ENCODE data around the gene PPP1R1B. TPM values are rescaled to one million over a fixed set of nuclear protein-coding genes. Genes with fewer than 3 reads are reported as not detected.

PPP1R1B gene
- total RNA-seq, 1 experiment from 2014 or later = not detected

- Histone ChIP-seq H3K27me3 (ENCODE audit: low read length) (no peaks in the 10 kb centered on the region), H2AFZ (ENCODE audit: low read length) (no peak within 1 kb of the TSS; the same call in 1 of the 2 replicates), H3K4me3 (ENCODE audit: low read length) (peak within 1 kb of the TSS; percentile 66; the same call in 1 of the 2 replicates), H3K9me3 (ENCODE audit: low read length) (no peaks in the 10 kb centered on the region), H3K27ac (ENCODE audit: low read length) (no peak within 1 kb of the TSS), H4K20me1 (ENCODE audit: insufficient read depth, low read depth, low read length) (no peaks in the 10 kb centered on the region; the same call in 1 of the 2 replicates), H3K79me2 (ENCODE audit: low read length) (no peaks in the 10 kb centered on the region), H3K4me2 (ENCODE audit: low read depth, low read length, poor library complexity, severe bottlenecking) (peak within 1 kb of the TSS; percentile 58), H3K4me1 (ENCODE audit: low read length) (peaks cover 26% of the 10 kb centered on the region), H3K9me2 (replicated peaks; ENCODE audit: insufficient read depth, low read length) (no peaks in the 10 kb centered on the region), H3K36me3 (ENCODE audit: insufficient read depth, low read length) (no peaks in the 10 kb centered on the region), H3K9ac (ENCODE audit: low read length) (peak within 1 kb of the TSS; percentile 66)
- DNase-seq = peak; percentile 87
Observed at GRCh38 chr17:39667945-39668924, 41.5 kb downstream of the PPP1R1B start, which contains the start of gene PNMT. Gene PNMT (plus strand): TSS chr17:39668453. CDS start chr17:39668476, 23 bp downstream.

- Histone ChIP-seq H3K4me3 (ENCODE audit: low read length) (no peak overlapping the region), H3K9me3 (ENCODE audit: low read length) (no peaks in the 10 kb centered on the region), H3K79me2 (ENCODE audit: low read length) (no peaks in the 10 kb centered on the region), H3K4me1 (ENCODE audit: low read length) (peaks cover 43% of the 10 kb centered on the region), H2AFZ (ENCODE audit: low read length) (no peak overlapping the region), H3K9ac (ENCODE audit: low read length) (no peak overlapping the region), H3K36me3 (ENCODE audit: insufficient read depth, low read length) (no peaks in the 10 kb centered on the region), H3K9me2 (replicated peaks; ENCODE audit: insufficient read depth, low read length) (no peaks in the 10 kb centered on the region), H4K20me1 (ENCODE audit: insufficient read depth, low read depth, low read length) (no peaks in the 10 kb centered on the region; the same call in 1 of the 2 replicates), H3K27me3 (ENCODE audit: low read length) (no peaks in the 10 kb centered on the region), H3K4me2 (ENCODE audit: low read depth, low read length, poor library complexity, severe bottlenecking) (no peak overlapping the region), H3K27ac (ENCODE audit: low read length) (no peak overlapping the region)
- DNase-seq = no peak
Observed at GRCh38 chr17:39669897-39670735, 43.4 kb downstream of the PPP1R1B start.

- Histone ChIP-seq H3K79me2 (ENCODE audit: low read length) (no peaks in the 10 kb centered on the region), H3K4me1 (ENCODE audit: low read length) (peaks cover 50% of the 10 kb centered on the region), H3K27me3 (ENCODE audit: low read length) (no peaks in the 10 kb centered on the region), H3K9me3 (ENCODE audit: low read length) (no peaks in the 10 kb centered on the region), H2AFZ (ENCODE audit: low read length) (no peak overlapping the region), H3K4me3 (ENCODE audit: low read length) (no peak overlapping the region), H3K36me3 (ENCODE audit: insufficient read depth, low read length) (no peaks in the 10 kb centered on the region), H3K9me2 (replicated peaks; ENCODE audit: insufficient read depth, low read length) (no peaks in the 10 kb centered on the region), H3K27ac (ENCODE audit: low read length) (no peak overlapping the region), H3K4me2 (ENCODE audit: low read depth, low read length, poor library complexity, severe bottlenecking) (no peak overlapping the region), H3K9ac (ENCODE audit: low read length) (no peak overlapping the region), H4K20me1 (ENCODE audit: insufficient read depth, low read depth, low read length) (no peaks in the 10 kb centered on the region; the same call in 1 of the 2 replicates)
- DNase-seq = no peak
Observed at GRCh38 chr17:39670746-39671145, 44.0 kb downstream of the PPP1R1B start.

- H3K9ac ChIP-seq (ENCODE audit: low read length) = peak overlapping the region; percentile 54
- H3K4me2 ChIP-seq (ENCODE audit: low read depth, low read length, poor library complexity, severe bottlenecking) = peak overlapping the region; percentile 9
- DNase-seq = peak; percentile 70
Observed at GRCh38 chr17:39671651-39672521, 45.1 kb downstream of the PPP1R1B start.

GRCh38 chr17:39672522-39673334, 46.0 kb downstream of the PPP1R1B start:
- no peak overlapping the region for H3K4me2 ChIP-seq (ENCODE audit: low read depth, low read length, poor library complexity, severe bottlenecking)
- no peak for DNase-seq
- no peak overlapping the region for H3K27ac ChIP-seq (ENCODE audit: low read length)
- H2AFZ ChIP-seq (ENCODE audit: low read length) = no peak overlapping the region
- peaks cover 59% of the 10 kb centered on the region for H3K4me1 ChIP-seq (ENCODE audit: low read length)
- no peaks in the 10 kb centered on the region for H3K9me3 ChIP-seq (ENCODE audit: low read length)
- H3K79me2 ChIP-seq (ENCODE audit: low read length) = no peaks in the 10 kb centered on the region
- H3K36me3 ChIP-seq (ENCODE audit: insufficient read depth, low read length) = no peaks in the 10 kb centered on the region
- no peaks in the 10 kb centered on the region for H4K20me1 ChIP-seq (ENCODE audit: insufficient read depth, low read depth, low read length)
- no peak overlapping the region for H3K4me3 ChIP-seq (ENCODE audit: low read length)
- H3K9ac ChIP-seq (ENCODE audit: low read length) = no peak overlapping the region
- H3K27me3 ChIP-seq (ENCODE audit: low read length) = no peaks in the 10 kb centered on the region
- H3K9me2 ChIP-seq (replicated peaks; ENCODE audit: insufficient read depth, low read length) = no peaks in the 10 kb centered on the region

More at GRCh38 chr17:39671651-39672521, 45.1 kb downstream of the PPP1R1B start:
- Histone ChIP-seq H2AFZ (ENCODE audit: low read length) (0 out of 2 replicates have a peak overlapping the region, but pooled peaks have one; percentile 48), H3K9me3 (ENCODE audit: low read length) (no peaks in the 10 kb centered on the region), H3K79me2 (ENCODE audit: low read length) (no peaks in the 10 kb centered on the region), H3K9me2 (replicated peaks; ENCODE audit: insufficient read depth, low read length) (no peaks in the 10 kb centered on the region), H3K27me3 (ENCODE audit: low read length) (no peaks in the 10 kb centered on the region), H3K36me3 (ENCODE audit: insufficient read depth, low read length) (no peaks in the 10 kb centered on the region), H3K27ac (ENCODE audit: low read length) (no peak overlapping the region), H4K20me1 (ENCODE audit: insufficient read depth, low read depth, low read length) (no peaks in the 10 kb centered on the region; the same call in 1 of the 2 replicates), H3K4me3 (ENCODE audit: low read length) (no peak overlapping the region), H3K4me1 (ENCODE audit: low read length) (peaks cover 59% of the 10 kb centered on the region)

- no peaks in the 10 kb centered on the region for H3K79me2 ChIP-seq (ENCODE audit: low read length)
- no peaks in the 10 kb centered on the region for H3K36me3 ChIP-seq (ENCODE audit: insufficient read depth, low read length)
- no peak overlapping the region for H3K27ac ChIP-seq (ENCODE audit: low read length)
- no peak overlapping the region for H3K4me3 ChIP-seq (ENCODE audit: low read length)
- H2AFZ ChIP-seq (ENCODE audit: low read length) = no peak overlapping the region
- peak overlapping the region; percentile 20; the same call in 1 of the 2 replicates for H3K9ac ChIP-seq (ENCODE audit: low read length)
- no peaks in the 10 kb centered on the region for H3K9me3 ChIP-seq (ENCODE audit: low read length)
- no peak for DNase-seq
- no peak overlapping the region for H3K4me2 ChIP-seq (ENCODE audit: low read depth, low read length, poor library complexity, severe bottlenecking)
- H3K9me2 ChIP-seq (replicated peaks; ENCODE audit: insufficient read depth, low read length) = no peaks in the 10 kb centered on the region
- no peaks in the 10 kb centered on the region for H3K27me3 ChIP-seq (ENCODE audit: low read length)
- H3K4me1 ChIP-seq (ENCODE audit: low read length) = peaks cover 56% of the 10 kb centered on the region
- no peaks in the 10 kb centered on the region for H4K20me1 ChIP-seq (ENCODE audit: insufficient read depth, low read depth, low read length)
Observed at GRCh38 chr17:39673335-39674081, 46.8 kb downstream of the PPP1R1B start.
